GM18498 (cell line): ENCODE measurements around the gene AFAP1L1.
A peak's percentile ranks its signal among the peaks of the same experiment; 100 is the strongest.

Source experiments
- ATAC-seq: cut with Tn5 transposase; IDR thresholded peaks from one replicate; pipeline ENCODE4 v1.9.1; 2021; ENCODE audit warnings: mild to moderate bottlenecking, moderate library complexity; ENCODE audit not compliant: unreplicated experiment

The AFAP1L1 gene

GRCh38 chr5:149310947-149311658 is 39.4 kb downstream of the AFAP1L1 start:
- no peak for ATAC-seq

- no peak for ATAC-seq
These were observed 41.6 kb downstream of the AFAP1L1 start for GRCh38 chr5:149313151-149313841.

- no peak for ATAC-seq
These were observed 43.0 kb downstream of the AFAP1L1 start for GRCh38 chr5:149314571-149315111.

GRCh38 chr5:149315753-149316152 is 44.1 kb downstream of the AFAP1L1 start:
- no peak for ATAC-seq

GRCh38 chr5:149317281-149318048 is 45.8 kb downstream of the AFAP1L1 start:
- ATAC-seq = peak; percentile 73

GRCh38 chr5:149319174-149319573 is 47.5 kb downstream of the AFAP1L1 start:
- no peak for ATAC-seq

GRCh38 chr5:149320791-149321330 is 49.2 kb downstream of the AFAP1L1 start:
- ATAC-seq = no peak

GRCh38 chr5:149322518-149322917 is 50.9 kb downstream of the AFAP1L1 start:
- no peak for ATAC-seq

GRCh38 chr5:149323210-149323609 is 51.6 kb downstream of the AFAP1L1 start:
- no peak for ATAC-seq

- ATAC-seq = no peak
These were observed 52.1 kb downstream of the AFAP1L1 start for GRCh38 chr5:149323621-149324205.

- ATAC-seq = no peak
These were observed 53.0 kb downstream of the AFAP1L1 start for GRCh38 chr5:149324641-149325040.

- no peak for ATAC-seq
These were observed 53.6 kb downstream of the AFAP1L1 start for GRCh38 chr5:149325166-149325735.

- no peak for ATAC-seq
These were observed 54.2 kb downstream of the AFAP1L1 start for GRCh38 chr5:149325894-149326293.

- ATAC-seq = no peak
These were observed 55.0 kb downstream of the AFAP1L1 start for GRCh38 chr5:149326611-149327010.

- ATAC-seq = no peak
These were observed 56.5 kb downstream of the AFAP1L1 start for GRCh38 chr5:149328177-149328576.

- no peak for ATAC-seq
These were observed 62.2 kb downstream of the AFAP1L1 start for GRCh38 chr5:149333711-149334443.

- no peak for ATAC-seq
These were observed 66.1 kb downstream of the AFAP1L1 start for GRCh38 chr5:149337736-149338135.

GRCh38 chr5:149338364-149338763 is 66.7 kb downstream of the AFAP1L1 start:
- ATAC-seq = no peak

GRCh38 chr5:149340920-149341319 is 69.3 kb downstream of the AFAP1L1 start:
- no peak for ATAC-seq

- no peak for ATAC-seq
These were observed 70.2 kb downstream of the AFAP1L1 start for GRCh38 chr5:149341876-149342275.
